HepG2 (cell line): ENCODE results near the gene YY1. TPM values are rescaled to one million over a fixed set of nuclear protein-coding genes. Genes with fewer than 3 reads are reported as not detected.

ENCODE experiments used
- ARHGAP35 ChIP-seq: sonication (generic); formaldehyde crosslinking; IDR thresholded peaks from 2 replicates; pipeline ENCODE4 v1.9.0; 2022; ENCODE audit warnings: mild to moderate bottlenecking, inconsistent platforms, moderate library complexity, missing genetic modification reagents, borderline replicate concordance
- ARNT ChIP-seq: fragments of 450-650 bp; IDR thresholded peaks from 2 replicates; pipeline ENCODE4 v1.6.1; 2017
- ATM ChIP-seq: fragments of 450-650 bp; IDR thresholded peaks from 2 replicates; pipeline ENCODE4 v1.7.1; 2017; ENCODE audit warnings: mild to moderate bottlenecking, borderline replicate concordance
- BCL6 ChIP-seq: IDR thresholded peaks from 2 replicates; pipeline ENCODE4 v1.6.1; 2016; ENCODE audit warnings: missing genetic modification reagents, missing compliant biosample characterization
- HDAC6 ChIP-seq: fragments of 200-600 bp; sonication (generic); IDR thresholded peaks from 2 replicates; pipeline ENCODE4 v1.7.0; 2017; ENCODE audit warnings: mild to moderate bottlenecking, antibody characterized with exemption, low read length, low read depth
- KDM6A ChIP-seq: IDR thresholded peaks from 2 replicates; pipeline ENCODE4 v1.6.1; 2016; ENCODE audit warnings: low read depth
- KLF9 ChIP-seq: IDR thresholded peaks from 2 replicates; pipeline ENCODE4 v1.6.1; 2016; ENCODE audit warnings: low read depth
- LCORL ChIP-seq, 2 experiments: fragments of 450-650 bp in 1 of 2; sonication (generic) in 1 of 2; formaldehyde crosslinking in 1 of 2; IDR thresholded peaks; 2 replicates each; pipeline versions ENCODE4 v1.5.0 to v1.6.1; 2017 to 2020; ENCODE audit warnings: antibody characterized with exemption in 1 of 2, missing genetic modification reagents in 1 of 2
- MAF1 ChIP-seq: sonication (generic); formaldehyde crosslinking; IDR thresholded peaks from 2 replicates; pipeline ENCODE4 v1.5.0; 2020; ENCODE audit warnings: missing genetic modification reagents, borderline replicate concordance
- MED13 ChIP-seq: sonication (generic); formaldehyde crosslinking; IDR thresholded peaks from 2 replicates; pipeline ENCODE4 v1.5.0; 2020; ENCODE audit warnings: missing genetic modification reagents
- MTA3 ChIP-seq: sonication (generic); formaldehyde crosslinking; IDR thresholded peaks from 2 replicates; pipeline ENCODE4 v1.4.0; 2020; ENCODE audit warnings: missing genetic modification reagents
- PCBP2 ChIP-seq: fragments of 200-400 bp; formaldehyde crosslinking; optimal IDR thresholded peaks from 2 replicates; pipeline ENCODE3; 2018; ENCODE audit warnings: low read length, low read depth; ENCODE audit not compliant: poor library complexity, severe bottlenecking
- PLSCR1 ChIP-seq: sonication (generic); formaldehyde crosslinking; IDR thresholded peaks from 2 replicates; pipeline ENCODE4 v1.5.0; 2020; ENCODE audit warnings: missing genetic modification reagents, mild to moderate bottlenecking, borderline replicate concordance
- PPARG ChIP-seq: conservative IDR thresholded peaks from 2 replicates; pipeline ENCODE4 v1.6.1; 2016; ENCODE audit warnings: missing biosample characterization, missing genetic modification reagents
- REL ChIP-seq: sonication (generic); formaldehyde crosslinking; conservative IDR thresholded peaks from 2 replicates; pipeline ENCODE4 v1.8.0; 2022; ENCODE audit warnings: mild to moderate bottlenecking, missing genetic modification reagents, moderate library complexity
- REPIN1 ChIP-seq: sonication (generic); formaldehyde crosslinking; IDR thresholded peaks from 2 replicates; pipeline ENCODE4 v1.8.0; 2022; ENCODE audit warnings: missing genetic modification reagents, low read depth, mild to moderate bottlenecking, borderline replicate concordance
- SETDB1 ChIP-seq: sonication (generic); formaldehyde crosslinking; IDR thresholded peaks from 2 replicates; pipeline ENCODE4 v1.5.1; 2020; ENCODE audit warnings: missing genetic modification reagents, mild to moderate bottlenecking, borderline replicate concordance
- THYN1 ChIP-seq: sonication (generic); formaldehyde crosslinking; IDR thresholded peaks from 2 replicates; pipeline ENCODE4 v1.8.1; 2023; ENCODE audit warnings: low read depth, mild to moderate bottlenecking, moderate library complexity, missing genetic modification reagents, borderline replicate concordance
- ZNF263 ChIP-seq: sonication (generic); formaldehyde crosslinking; IDR thresholded peaks from 2 replicates; pipeline ENCODE4 v1.4.0; 2020; ENCODE audit warnings: missing genetic modification reagents
- ZNF281 ChIP-seq: sonication (generic); formaldehyde crosslinking; IDR thresholded peaks from 2 replicates; pipeline ENCODE4 v1.4.0; 2020; ENCODE audit warnings: missing genetic modification reagents, borderline replicate concordance
- ZNF569 ChIP-seq: sonication (generic); formaldehyde crosslinking; IDR thresholded peaks from 2 replicates; pipeline ENCODE4 v1.5.0; 2020; ENCODE audit warnings: mild to moderate bottlenecking, missing genetic modification reagents, moderate library complexity, borderline replicate concordance
- ZNF572 ChIP-seq: sonication (generic); formaldehyde crosslinking; IDR thresholded peaks from 2 replicates; pipeline ENCODE4 v1.5.1; 2020; ENCODE audit warnings: mild to moderate bottlenecking, missing genetic modification reagents
- polyA plus RNA-seq, 8 experiments: library from polyadenylated mRNA; depleted of rRNA in 3 of 8; stranded (reverse) in 7 of 8; unstranded in 1 of 8; fragments of >200 nt; fragmentation: Illumina TruSeq in 4 of 8; extraction: Trizol in 4 of 8; gene quantifications; 2 replicates each; pipeline versions ENCODE4 v1.2.1 to v1.2.3, GENCODE V29; 2011 to 2016; ENCODE audit warnings: low read depth in 4 of 8, missing spikeins in 1 of 8, mixed read lengths in 1 of 8; ENCODE audit not compliant: insufficient read depth in 1 of 8
- total RNA-seq, 5 experiments: library from RNA; depleted of rRNA; stranded (reverse); fragments of >200 nt; fragmentation: Illumina TruSeq; extraction: Trizol; gene quantifications; 2 replicates each; pipeline ENCODE4 v1.2.3, GENCODE V29; 2016; ENCODE audit warnings: low read depth in 1 of 5
- TF ChIP-seq, protein P1 (sequence below): sonication (generic); formaldehyde crosslinking; IDR thresholded peaks from 2 replicates; pipeline ENCODE4 v1.5.1; 2020; ENCODE audit warnings: missing genetic modification reagents, mild to moderate bottlenecking, borderline replicate concordance
- TF ChIP-seq, protein P2 (sequence below): sonication (generic); formaldehyde crosslinking; IDR thresholded peaks from 2 replicates; pipeline ENCODE4 v1.9.0; 2021; ENCODE audit warnings: missing genetic modification reagents, mild to moderate bottlenecking, borderline replicate concordance

The YY1 gene
- total and polyA plus RNA-seq, 2 of the 13 experiments (the other 11 are each of a cell fraction or from before 2014, with no cell fraction given), result 29.4 to 68.1 TPM

DNA sequence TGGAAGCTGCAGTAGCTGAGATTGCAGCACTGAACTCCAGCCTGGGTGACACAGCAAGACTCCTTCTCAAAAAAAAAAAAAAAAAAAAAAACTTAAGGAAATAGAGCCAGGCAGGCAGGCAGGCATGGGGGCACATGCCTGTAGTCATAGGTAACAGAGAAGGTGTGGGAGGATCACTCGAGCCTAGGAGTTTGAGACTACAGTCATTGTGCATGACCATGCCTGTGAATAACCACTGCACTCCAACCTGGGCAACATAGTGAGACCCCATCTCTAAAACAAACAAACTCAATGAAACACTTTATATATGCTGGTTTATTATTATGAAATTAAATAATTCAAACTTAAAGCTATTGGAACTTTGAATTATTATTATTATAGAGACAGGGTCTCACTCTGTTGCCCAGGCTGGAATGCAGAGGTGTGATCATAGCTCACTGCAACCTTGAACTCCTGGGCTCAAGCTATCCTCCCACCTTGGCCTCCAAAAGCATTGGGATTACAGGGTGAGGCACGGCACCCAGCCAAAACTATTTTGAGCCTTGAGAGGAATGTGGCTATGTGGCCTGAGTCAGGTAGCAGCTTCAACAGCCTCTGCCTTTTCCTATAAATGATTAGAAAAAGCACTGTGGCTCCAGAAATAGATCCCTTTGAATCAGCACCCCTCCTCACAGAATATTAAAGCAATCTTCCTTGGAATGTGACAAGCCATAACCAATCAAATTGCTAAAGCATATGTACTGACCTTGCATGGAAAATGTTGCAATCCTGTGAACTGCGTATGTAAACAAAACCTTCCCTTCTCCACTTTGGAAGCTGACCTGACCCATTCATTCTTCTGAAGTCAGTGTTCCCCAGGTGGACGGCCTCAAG, 34.7 kb upstream of the YY1 start (continued):
- TF ChIP-seq, protein P1, sequence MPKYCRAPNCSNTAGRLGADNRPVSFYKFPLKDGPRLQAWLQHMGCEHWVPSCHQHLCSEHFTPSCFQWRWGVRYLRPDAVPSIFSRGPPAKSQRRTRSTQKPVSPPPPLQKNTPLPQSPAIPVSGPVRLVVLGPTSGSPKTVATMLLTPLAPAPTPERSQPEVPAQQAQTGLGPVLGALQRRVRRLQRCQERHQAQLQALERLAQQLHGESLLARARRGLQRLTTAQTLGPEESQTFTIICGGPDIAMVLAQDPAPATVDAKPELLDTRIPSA (CRISPR knock-in tag), result no peak
- peak; percentile 72; the same call in 1 of the 2 replicates for TF ChIP-seq PPARG (CRISPR knock-in tag)
- no peak for TF ChIP-seq ARNT
- peak; percentile 76 for TF ChIP-seq BCL6 (CRISPR knock-in tag)
- TF ChIP-seq ZNF569 (CRISPR knock-in tag), result no peak
- no peak for TF ChIP-seq ZNF263 (CRISPR knock-in tag)
- TF ChIP-seq PCBP2, result no peak
- no peak for TF ChIP-seq MAF1 (CRISPR knock-in tag)
- peak; percentile 73; the same call in 1 of the 2 replicates for TF ChIP-seq KDM6A (CRISPR knock-in tag)
- no peak for TF ChIP-seq SETDB1 (CRISPR knock-in tag)
- TF ChIP-seq ZNF281 (CRISPR knock-in tag), result no peak
- 0 out of 2 replicates have a peak, but pooled peaks have one; percentile 14 for TF ChIP-seq MED13 (CRISPR knock-in tag)
- no peak for TF ChIP-seq KLF9 (CRISPR knock-in tag)
- peak; percentile 78; the same call in 1 of the 2 replicates for TF ChIP-seq REPIN1 (CRISPR knock-in tag)
- TF ChIP-seq ATM, result no peak
- TF ChIP-seq ARHGAP35 (CRISPR knock-in tag), result no peak
- TF ChIP-seq, protein P2, sequence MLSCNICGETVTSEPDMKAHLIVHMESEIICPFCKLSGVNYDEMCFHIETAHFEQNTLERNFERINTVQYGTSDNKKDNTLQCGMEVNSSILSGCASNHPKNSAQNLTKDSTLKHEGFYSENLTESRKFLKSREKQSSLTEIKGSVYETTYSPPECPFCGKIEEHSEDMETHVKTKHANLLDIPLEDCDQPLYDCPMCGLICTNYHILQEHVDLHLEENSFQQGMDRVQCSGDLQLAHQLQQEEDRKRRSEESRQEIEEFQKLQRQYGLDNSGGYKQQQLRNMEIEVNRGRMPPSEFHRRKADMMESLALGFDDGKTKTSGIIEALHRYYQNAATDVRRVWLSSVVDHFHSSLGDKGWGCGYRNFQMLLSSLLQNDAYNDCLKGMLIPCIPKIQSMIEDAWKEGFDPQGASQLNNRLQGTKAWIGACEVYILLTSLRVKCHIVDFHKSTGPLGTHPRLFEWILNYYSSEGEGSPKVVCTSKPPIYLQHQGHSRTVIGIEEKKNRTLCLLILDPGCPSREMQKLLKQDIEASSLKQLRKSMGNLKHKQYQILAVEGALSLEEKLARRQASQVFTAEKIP, result no peak
- no peak for TF ChIP-seq HDAC6
- no peak for TF ChIP-seq PLSCR1 (CRISPR knock-in tag)
- no peak; the same call in 1 of the 2 replicates for TF ChIP-seq REL
- no peak for TF ChIP-seq THYN1 (CRISPR knock-in tag)
- no peak for TF ChIP-seq MTA3 (CRISPR knock-in tag)
- no peak for TF ChIP-seq LCORL (IDR thresholded peaks at IDR 0.05)
- TF ChIP-seq LCORL (CRISPR knock-in tag; IDR thresholded peaks at IDR 0.05), result peak; percentile 90
- no peak for TF ChIP-seq ZNF572 (CRISPR knock-in tag)
